ENCODE data around the gene SPTBN5. TPM values are rescaled to one million over a fixed set of nuclear protein-coding genes. Genes with fewer than 3 reads are reported as not detected.

SPTBN5 gene
- total and polyA plus RNA-seq, 2 experiments from 2014 or later, result 0.57 to 1.1 TPM

GRCh38 chr15:41885321-41885720 lies 8.5 kb downstream of the SPTBN5 start:
- Histone ChIP-seq H2AFZ (no peak overlapping the region), H3K79me2 (replicated peaks; ENCODE audit: insufficient read depth) (no peaks in the 10 kb centered on the region), H3F3A (replicated peaks; ENCODE audit: low read depth) (0 out of 2 replicates have a peak, but pooled peaks cover 4% of the 10 kb centered on the region), H4K20me1 (replicated peaks; ENCODE audit: insufficient read depth) (no peaks in the 10 kb centered on the region), H3K4me3 (no peak overlapping the region), H3K4me1 (ENCODE audit: insufficient read depth) (no peaks in the 10 kb centered on the region), H3K9me2 (ENCODE audit: insufficient read depth) (no peaks in the 10 kb centered on the region), H3K27ac (ENCODE audit: low read depth) (no peak overlapping the region), H3K36me3 (ENCODE audit: insufficient read depth) (no peaks in the 10 kb centered on the region), H3K27me3 (ENCODE audit: insufficient read depth) (peaks cover 29% of the 10 kb centered on the region), H3K4me2 (no peak overlapping the region)
- H3K9me3 Mint-ChIP-seq, result no peaks in the 10 kb centered on the region; the same call in 2 of the 3 replicates
- peaks cover 10% of the 10 kb centered on the region for H3K4me1 Mint-ChIP-seq
- TF ChIP-seq, protein P1, sequence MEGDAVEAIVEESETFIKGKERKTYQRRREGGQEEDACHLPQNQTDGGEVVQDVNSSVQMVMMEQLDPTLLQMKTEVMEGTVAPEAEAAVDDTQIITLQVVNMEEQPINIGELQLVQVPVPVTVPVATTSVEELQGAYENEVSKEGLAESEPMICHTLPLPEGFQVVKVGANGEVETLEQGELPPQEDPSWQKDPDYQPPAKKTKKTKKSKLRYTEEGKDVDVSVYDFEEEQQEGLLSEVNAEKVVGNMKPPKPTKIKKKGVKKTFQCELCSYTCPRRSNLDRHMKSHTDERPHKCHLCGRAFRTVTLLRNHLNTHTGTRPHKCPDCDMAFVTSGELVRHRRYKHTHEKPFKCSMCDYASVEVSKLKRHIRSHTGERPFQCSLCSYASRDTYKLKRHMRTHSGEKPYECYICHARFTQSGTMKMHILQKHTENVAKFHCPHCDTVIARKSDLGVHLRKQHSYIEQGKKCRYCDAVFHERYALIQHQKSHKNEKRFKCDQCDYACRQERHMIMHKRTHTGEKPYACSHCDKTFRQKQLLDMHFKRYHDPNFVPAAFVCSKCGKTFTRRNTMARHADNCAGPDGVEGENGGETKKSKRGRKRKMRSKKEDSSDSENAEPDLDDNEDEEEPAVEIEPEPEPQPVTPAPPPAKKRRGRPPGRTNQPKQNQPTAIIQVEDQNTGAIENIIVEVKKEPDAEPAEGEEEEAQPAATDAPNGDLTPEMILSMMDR (conservative IDR thresholded peaks at IDR 0.05; ENCODE audit: low read depth in 2 of 2), result no peak
- TF ChIP-seq ZNF331 (CRISPR knock-in tag; IDR thresholded peaks at IDR 0.05; ENCODE audit: low read depth), result no peak
- no peak for TF ChIP-seq ZNF114 (CRISPR knock-in tag; IDR thresholded peaks at IDR 0.05)
- TF ChIP-seq EZH2 (IDR thresholded peaks at IDR 0.05; ENCODE audit: low read depth, unreplicated experiment), result no peak
- no peak for TF ChIP-seq JUNB (IDR thresholded peaks at IDR 0.05; ENCODE audit: unreplicated experiment)
- TF ChIP-seq EZH2phosphoT487 (IDR thresholded peaks at IDR 0.05; ENCODE audit: unreplicated experiment), result no peak
- no peak for TF ChIP-seq NANOG (IDR thresholded peaks at IDR 0.05; ENCODE audit: borderline replicate concordance)
- no peak for TF ChIP-seq POLR2AphosphoS5 (IDR thresholded peaks at IDR 0.05; ENCODE audit: low read depth)
- H3K36me3 Mint-ChIP-seq (ENCODE audit: low read depth), result no peaks in the 10 kb centered on the region; the same call in 2 of the 3 replicates
- peaks cover 35% of the 10 kb centered on the region for H3K27me3 Mint-ChIP-seq (ENCODE audit: insufficient read depth, low read depth, poor library complexity)
- H3K4me3 Mint-ChIP-seq, result no peak overlapping the region; the same call in 2 of the 3 replicates
- ATAC-seq (no peak), DNase-seq (ENCODE audit: low spot score) (no peak)
- H3K27ac Mint-ChIP-seq, result no peak overlapping the region

DNA sequence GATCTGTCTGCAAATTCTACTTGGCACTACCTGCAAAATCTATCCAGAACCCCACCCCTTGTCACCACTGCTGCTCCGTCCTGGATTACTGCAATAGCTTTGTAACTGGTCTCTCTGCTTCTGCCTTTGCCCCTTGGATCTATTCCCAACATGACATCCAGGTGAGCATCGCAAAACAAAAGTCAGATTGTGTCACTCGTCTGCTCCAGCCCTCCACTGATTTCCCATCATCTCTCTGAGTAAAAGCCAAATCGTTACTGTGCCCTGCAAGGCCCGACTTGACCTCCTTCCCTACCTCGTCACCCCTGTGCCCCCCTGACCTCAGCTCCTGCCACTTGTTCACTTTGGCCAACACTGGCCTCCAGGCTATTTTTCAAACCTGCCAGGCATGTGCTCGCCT lies 9.4 kb downstream of the SPTBN5 start:
- DNase-seq (ENCODE audit: low spot score) (no peak), ATAC-seq (no peak)
- Histone ChIP-seq H3K4me3 (no peak overlapping the region), H3K27ac (ENCODE audit: low read depth) (no peak overlapping the region), H2AFZ (no peak overlapping the region), H3K4me2 (no peak overlapping the region), H3K9me2 (ENCODE audit: insufficient read depth) (no peaks in the 10 kb centered on the region), H3K4me1 (ENCODE audit: insufficient read depth) (no peaks in the 10 kb centered on the region), H3K27me3 (ENCODE audit: insufficient read depth) (peaks cover 31% of the 10 kb centered on the region), H4K20me1 (replicated peaks; ENCODE audit: insufficient read depth) (no peaks in the 10 kb centered on the region), H3K36me3 (ENCODE audit: insufficient read depth) (no peaks in the 10 kb centered on the region), H3K79me2 (replicated peaks; ENCODE audit: insufficient read depth) (no peaks in the 10 kb centered on the region), H3F3A (replicated peaks; ENCODE audit: low read depth) (0 out of 2 replicates have a peak, but pooled peaks cover 4% of the 10 kb centered on the region)
- Mint-ChIP-seq H3K36me3 (ENCODE audit: low read depth) (no peaks in the 10 kb centered on the region; the same call in 2 of the 3 replicates), H3K4me1 (peaks cover 10% of the 10 kb centered on the region), H3K27ac (no peak overlapping the region), H3K9me3 (no peaks in the 10 kb centered on the region; the same call in 2 of the 3 replicates), H3K27me3 (ENCODE audit: insufficient read depth, low read depth, poor library complexity) (peaks cover 35% of the 10 kb centered on the region), H3K4me3 (no peak overlapping the region)
- TF ChIP-seq JUNB (IDR thresholded peaks at IDR 0.05; ENCODE audit: unreplicated experiment), result no peak
- TF ChIP-seq ZNF331 (CRISPR knock-in tag; IDR thresholded peaks at IDR 0.05; ENCODE audit: low read depth), result no peak
- TF ChIP-seq, protein P1 (conservative IDR thresholded peaks at IDR 0.05; ENCODE audit: low read depth in 2 of 2), result no peak
- TF ChIP-seq CREB1 (CRISPR knock-in tag; IDR thresholded peaks at IDR 0.05; ENCODE audit: low read depth), result no peak
- no peak for TF ChIP-seq STAT1 (IDR thresholded peaks at IDR 0.05; ENCODE audit: unreplicated experiment)
